NCI-H128 (cell line): Measurements from ENCODE around the gene SYAP1.
"Not testable (repeated sequence)": the region's sequence is repeated elsewhere in the genome, so short reads cannot be mapped to it uniquely, and the experiment has no call there.

ENCODE experiments used
- DNase-seq: peaks from one replicate; lab custom pipeline; 2025; ENCODE audit not compliant: unreplicated experiment; lab: John Stamatoyannopoulos, UW

The SYAP1 gene

DNA sequence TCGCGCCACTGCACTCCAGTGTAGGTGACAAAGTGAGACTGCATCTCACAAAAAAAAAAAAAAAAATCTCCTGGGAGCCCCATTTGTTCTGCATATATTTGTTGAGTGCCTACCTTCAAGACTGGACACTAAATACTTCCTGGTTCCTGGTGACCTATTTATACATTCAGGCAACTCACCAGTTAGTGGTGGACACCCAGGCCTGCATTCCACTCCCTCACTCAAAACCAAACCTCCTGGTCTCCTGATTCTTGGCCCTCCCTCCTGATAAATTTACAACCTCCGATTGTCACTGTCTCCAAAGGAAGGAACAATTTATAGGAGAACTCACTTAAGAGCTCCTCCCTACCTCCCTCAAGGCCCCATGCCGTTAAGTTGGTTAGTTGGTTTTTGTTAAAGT, 3.1 kb downstream of the SYAP1 start:
- DNase-seq, result no peak

DNA sequence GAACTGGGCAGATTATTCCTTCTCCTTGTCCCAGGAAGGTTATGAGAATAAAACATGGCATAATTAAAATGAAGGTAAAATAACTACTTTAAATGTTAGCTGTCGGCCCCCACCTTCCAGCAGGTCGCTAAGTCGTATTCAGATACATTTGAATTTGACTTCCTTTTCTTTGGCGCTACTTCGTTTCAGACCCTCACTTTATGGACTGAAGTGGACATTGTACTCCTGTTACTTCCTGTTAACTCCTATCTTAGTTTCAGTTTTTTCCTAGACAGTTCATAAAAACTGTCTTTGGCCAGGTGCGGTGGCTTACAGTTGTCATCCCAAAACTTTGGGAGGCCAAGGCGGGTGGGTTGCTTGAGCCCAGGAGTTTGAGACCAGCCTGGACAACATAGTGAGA, 5.7 kb downstream of the SYAP1 start:
- no peak for DNase-seq

DNA sequence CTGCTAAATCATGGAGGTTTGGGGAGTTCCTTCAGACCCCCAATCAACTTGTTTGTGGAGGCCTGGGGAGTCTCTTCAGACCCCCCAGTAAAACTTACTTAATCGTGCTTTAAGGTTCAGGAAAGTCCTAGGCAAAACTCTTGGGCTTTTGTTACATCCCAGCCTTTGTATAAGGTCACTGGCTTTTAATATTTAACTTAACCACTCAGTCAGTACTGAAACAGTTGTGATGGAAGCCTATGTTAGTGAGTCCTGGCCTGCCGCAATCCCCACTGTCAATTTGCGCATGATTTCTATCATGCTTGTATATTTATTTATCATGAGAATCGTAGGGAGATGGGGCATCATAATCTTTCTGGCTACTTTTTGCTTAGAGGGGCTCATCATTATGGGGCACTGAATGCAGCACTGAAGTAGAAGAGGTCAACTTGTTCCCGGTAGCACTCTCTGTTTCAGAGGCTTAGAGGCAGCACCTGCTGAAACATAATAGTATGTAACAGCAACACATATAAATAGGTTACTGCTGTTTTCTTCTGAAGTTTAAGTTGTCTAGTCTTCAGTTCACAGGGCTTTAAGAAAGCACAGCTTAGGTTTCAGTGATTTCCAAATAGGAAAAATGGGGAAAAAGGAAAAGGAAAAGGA, 7.1 kb downstream of the SYAP1 start:
- not testable (repeated sequence) for DNase-seq

DNA sequence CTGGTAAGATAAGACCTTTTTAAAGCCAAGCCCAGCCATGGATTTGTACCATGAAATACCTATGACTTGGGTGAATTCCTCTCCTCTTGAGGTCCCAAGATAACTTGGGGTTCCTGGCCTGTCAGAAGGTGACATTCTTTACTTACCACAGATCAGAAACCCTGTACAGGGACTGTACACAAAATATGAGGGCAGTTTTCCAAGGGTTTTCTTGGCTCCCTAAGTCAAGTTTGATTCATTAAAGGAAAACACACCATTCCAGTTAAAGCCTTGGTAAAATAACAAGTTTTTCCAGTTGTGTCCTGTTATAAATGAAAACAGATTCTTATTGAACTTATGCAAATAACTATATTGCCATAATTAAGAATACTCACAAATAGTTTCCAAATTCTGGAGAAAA, 8.2 kb downstream of the SYAP1 start:
- no peak for DNase-seq

DNA sequence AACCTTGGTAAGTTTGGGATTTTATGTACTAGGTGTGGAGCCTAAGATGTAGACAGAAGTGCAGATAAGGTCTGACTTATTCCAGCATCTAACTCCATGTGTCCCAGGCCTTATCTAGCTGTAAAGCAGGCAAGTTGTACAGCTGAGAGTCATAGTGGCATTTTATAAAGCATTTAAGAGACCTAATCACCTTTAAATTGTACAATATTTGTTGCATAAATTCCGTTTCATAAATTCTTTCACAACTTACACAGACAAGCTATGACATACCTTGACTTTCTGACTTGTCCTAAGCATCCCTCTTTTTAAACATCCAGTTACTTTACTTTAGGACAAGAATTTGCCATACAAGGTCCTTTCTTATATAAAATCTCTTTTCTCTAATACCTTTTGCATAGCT, 11.0 kb downstream of the SYAP1 start:
- no peak for DNase-seq

DNA sequence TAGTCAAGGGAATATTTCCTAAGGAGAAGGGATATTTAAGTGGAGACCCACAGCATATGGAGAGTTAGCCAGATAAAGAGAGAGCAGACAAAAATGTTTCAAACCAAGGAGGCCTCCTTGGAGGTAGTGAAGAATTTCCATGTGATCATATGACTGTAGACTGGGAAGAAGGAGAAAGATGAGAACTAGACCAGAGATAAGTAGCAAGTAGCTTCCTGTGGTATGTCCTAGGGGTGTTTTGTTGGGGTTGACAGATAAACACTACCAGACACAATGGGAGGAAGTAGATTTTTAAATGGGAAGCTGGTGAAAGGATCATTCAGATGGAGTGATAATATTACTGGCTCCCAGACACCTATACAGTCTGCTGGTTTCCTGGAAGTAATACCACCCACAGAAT, 13.6 kb downstream of the SYAP1 start:
- no peak for DNase-seq

DNA sequence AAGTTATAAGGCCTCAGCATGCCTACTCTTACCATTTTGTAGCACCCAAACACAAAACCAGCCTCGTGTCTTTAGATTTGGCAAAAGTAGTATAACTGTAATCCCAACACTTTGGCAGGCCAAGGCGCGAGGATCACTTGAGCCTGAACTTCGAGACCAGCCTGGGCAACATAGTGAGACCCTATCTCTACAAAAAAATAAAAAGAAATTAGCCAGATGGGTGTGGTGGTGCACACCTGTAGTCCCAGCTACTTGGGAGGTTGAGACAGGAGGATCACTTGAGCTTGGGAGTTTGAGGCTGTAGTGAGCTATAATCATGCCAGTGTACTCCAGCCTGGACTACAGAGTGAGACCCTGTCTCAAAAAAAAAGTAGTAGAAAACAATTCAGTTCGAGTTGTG, 17.6 kb downstream of the SYAP1 start:
- DNase-seq, result no peak

DNA sequence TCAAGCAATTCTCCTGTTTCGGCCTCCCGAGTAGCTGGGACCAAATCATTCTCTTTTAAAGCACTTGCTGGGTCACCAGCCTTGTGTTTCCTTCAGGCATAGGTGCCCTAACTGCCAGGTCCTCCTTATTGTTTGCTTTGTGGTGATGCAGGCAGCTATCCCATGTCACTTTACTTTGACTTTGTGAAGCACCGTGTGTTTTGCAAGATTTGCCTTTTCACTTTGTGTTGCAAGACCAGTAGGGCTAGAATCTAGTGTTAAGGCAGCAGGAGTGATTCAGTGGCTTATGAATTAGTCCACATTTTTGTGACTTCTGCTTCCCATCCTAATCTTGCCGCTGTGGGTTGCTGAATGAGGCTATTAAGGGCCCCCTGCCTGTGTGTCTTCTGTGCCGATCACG, 20.2 kb downstream of the SYAP1 start:
- DNase-seq, result no peak

DNA sequence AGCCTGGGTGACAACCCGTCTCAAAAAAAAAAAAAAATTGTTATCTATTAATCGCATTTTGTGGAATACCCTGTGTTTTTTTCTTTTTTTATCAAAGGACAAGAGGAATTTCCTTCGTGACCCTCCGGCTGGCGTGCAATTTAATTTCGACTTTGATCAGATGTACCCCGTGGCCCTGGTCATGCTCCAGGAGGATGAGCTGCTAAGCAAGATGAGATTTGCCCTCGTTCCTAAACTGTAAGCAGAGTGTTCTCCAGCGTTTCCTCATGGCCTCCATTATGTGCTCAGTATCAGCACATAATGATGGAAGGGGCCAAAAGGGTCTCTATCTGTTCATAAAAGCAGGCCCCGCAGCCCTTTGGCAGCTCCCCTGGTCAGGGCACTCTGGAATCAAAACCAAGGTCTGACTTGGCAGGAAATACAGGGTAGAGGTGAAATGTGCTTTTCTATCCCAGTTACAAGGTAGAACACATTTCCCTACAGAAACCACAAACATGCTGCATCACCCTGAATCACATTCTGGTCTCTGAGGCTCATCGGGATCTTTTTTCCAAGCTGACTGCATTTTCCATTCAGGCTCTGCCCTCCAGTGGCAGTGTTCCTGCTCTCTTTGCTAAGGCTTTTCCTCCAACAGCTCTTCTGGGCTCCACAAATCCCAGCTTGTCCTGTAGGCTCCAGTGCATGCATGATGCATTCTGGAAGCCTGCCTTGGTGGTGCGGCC, 24.4 kb downstream of the SYAP1 start:
- DNase-seq, result no peak

DNA sequence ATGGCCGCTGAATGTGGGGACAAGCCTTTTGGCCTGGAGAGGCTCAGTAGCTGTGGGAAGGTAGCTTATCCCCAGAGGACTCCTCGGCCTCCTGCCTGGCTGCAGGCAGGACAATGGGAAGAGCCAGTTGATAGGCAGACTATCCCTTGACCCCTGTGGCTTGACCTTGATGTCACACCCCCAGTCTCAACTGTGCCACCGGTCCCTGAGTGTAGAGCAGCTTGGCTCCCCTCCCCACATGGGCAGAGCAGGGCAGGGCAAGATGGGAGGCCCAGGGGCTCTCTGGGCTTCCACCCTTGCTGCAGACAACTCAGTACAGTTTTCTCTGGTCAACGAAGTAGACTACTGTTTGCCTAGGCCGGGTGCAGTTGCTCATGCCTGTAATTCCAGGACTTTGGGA, 25.7 kb downstream of the SYAP1 start:
- DNase-seq, result no peak

DNA sequence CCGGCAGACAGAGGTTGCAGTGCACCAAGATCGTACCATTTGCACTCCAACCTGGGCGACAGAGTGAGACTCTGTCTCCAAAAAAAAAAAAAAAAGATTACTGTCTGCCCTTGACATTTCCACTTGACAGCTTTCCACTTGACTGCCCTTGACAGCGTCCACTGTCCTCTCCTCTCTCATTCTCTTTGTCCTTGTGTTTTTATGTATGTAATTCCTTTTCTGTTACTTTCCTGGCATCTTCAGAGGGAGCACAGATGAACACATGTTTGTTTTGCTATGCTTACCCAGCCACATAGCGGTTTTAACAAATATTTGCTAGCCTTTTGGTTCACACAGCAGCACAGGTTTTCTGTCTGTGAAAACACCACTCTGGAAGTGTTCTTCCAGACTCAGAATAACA, 26.2 kb downstream of the SYAP1 start:
- no peak for DNase-seq

DNA sequence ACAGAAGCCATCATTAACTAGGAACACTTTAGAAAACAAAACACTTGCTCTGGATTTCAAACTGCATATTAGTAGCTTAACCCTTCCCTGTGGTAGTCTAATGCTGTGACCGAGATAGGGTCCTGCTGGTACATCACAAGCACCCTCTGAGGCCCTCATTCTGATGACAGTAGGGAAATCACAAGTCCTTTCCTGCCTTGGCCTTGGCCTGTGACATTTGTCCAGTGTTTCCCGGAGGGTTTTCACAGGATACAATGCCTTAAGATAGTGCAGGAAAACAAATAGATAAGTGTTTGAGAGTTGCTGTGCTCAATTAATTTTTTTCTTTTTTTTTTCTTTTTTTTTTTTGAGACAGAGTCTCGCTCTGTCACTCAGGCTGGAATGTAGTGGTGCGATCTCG, 29.0 kb downstream of the SYAP1 start:
- DNase-seq, result no peak

DNA sequence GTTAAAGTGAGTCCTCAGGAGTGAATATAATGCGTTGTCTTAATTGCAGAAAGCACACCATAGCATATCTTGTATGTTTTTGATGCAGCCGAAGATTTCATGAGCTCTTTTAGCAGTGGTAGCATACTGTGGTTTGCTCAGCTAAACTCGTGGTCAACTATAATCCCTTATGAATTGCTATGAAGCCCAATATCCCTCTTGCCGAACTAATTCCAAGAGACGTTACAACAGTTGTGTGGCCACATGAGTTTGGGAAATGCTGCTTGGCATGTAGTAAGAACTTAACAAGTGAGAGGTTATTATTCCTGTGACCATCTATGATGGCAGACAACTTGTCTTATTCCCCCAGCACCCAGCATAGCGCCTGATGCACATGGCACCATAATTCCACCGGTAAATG, 30.7 kb downstream of the SYAP1 start:
- DNase-seq, result no peak

DNA sequence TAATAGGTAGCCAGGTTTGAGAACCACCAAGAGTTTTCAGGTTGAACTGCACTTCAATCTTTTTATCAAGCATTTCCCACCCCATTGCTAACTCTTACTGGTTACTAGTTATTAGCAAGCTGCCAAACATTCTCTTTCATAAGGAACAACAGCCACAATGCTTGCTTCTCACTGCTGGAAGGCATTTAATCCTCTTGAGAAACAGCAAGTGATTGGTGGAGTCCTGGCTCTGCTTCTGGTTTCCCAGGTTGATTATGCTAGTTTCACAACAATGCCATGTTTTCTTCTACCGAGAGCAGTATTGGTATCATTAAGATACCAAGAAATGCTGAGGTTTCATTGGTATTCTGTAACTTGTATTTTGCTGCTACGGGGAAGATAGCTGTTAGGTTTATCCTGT, 34.6 kb downstream of the SYAP1 start:
- DNase-seq, result no peak

DNA sequence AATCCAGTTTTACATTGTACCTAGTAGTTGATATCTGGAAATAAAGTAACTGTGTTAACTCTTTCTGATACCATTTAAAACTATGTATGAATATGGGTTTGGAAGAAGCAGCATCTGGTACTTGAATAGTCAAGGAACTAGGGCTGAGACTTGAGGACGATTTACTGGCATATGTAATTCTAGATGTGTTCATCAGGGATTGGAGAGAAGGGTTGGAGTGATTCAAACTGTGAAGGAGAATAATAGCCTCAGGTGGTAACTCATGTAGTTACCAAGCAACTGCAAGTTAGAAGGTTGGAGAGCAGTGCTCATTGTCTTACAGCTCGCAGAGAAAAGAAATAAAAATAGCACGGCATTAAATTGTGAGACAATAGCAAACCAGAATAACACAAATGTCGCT, 37.3 kb downstream of the SYAP1 start:
- DNase-seq, result peak; percentile 38

DNA sequence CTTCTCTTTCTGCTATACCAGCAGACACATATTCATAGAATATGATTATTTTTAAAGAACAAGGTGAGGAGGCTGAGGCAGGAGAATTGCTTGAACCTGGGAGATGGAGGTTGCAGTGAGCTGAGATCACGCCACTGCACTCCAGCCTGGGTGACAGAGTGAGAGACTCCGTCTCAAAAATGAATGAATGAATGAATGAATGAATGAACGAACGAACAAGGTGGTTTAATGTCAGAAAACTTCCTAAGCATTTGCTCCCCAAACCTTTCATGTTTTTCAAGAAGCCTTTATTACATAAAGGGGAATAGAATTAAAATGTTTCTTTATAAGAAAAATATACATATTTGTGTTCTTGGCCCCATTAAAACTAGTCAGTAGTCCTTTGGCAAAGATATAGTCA, 42.1 kb downstream of the SYAP1 start:
- not testable (repeated sequence) for DNase-seq

DNA sequence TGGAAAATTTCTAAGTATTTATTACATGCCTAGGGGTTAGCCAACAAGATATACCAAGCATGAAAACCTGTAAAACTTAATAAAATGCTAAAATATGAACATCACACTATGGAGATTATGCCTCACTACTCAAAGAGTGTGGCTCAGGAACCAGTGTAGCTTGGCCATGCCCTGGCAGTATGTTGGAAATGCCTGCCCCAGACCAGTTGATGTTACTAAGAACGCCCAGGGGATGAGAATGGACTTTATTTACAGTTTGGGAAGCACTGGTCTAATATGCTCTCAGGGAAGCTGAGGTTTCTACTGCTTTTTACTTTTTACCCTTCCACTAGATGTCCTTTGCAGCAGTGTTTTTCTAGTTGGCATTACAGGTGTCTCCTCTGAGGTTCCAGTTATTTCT, 43.2 kb downstream of the SYAP1 start:
- DNase-seq, result no peak

DNA sequence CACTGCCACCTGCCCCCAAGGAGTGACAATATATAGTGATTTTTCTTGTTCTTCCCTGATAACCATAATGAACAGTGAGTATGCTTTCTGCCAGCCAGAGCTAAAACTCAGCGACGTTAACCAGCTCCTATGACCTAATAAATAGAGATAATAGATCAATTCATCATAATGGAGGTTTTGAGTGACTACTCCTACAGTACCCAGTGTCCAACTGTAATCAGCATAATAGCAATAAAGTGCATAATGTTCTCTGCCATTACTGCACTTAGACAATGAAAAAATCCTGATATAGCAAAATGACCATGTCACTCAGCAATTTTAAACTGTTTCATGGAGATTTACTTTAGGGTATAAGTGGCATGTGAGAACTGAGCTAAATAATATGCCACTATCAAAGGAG, 46.2 kb downstream of the SYAP1 start:
- DNase-seq, result no peak

DNA sequence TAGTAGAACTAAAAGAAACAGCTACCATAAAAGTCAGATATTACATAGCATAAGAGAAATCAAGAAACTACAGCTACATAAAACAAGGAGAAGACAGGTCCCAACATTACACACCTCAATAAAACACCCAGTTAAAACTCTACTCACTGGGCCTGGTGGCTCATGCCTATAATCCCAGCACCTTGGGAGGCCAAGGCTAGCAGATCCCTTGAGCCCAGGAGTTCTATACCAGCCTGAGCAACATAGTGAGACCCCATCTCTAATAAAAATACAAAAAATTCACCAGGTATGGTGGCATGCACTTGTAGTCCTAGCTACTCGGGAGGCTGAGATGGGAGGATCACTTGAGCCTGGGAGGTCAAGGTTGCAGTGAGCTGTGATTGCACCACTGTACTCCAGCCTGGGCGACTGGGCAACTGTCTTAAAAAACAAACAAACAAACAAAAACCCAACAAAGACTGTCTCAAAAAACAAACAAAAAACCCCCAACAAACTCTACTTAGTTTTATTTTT, 51.6 kb downstream of the SYAP1 start:
- no peak for DNase-seq

DNA sequence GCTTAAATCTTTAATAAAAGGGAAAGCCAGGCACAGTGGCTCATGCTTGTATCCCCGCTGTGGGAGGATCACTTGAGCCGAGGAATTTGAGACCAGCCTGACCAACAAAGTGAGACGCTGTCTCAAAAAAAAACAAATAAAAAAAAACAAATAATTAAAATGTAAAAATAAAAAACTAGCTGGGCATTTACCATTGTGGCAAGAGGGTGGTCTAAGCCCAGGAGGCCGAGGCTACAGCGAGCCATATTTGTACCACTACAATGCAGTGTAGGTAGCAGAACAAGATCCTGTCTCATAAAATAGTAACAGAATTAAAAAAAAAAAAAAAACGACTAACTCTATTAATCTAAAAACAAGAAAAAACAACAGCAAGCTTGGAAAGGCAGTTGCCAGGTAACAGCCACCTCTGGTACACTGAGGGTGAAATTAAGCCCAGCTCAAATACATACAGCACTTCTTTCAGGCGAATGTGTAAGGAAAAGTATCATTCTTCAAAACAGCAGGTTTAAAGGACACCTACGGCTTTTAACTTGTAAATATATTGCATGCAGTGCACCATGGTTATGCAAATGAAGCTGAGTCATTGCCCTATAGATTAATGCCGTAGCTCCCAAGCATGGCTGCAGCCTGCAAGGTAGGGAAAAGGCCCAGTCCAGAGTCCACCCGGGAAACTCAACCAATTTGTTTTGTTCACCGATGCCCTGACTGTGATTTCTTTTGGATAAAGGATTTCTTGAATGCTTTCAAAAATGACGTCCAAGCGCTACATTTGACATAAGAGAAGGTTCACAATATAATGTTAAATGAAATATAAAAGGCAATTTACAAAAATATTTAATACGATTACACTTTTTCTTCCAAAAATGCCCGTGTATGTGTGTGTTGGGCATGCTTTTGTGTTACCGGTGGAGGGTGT, 52.3 kb downstream of the SYAP1 start:
- DNase-seq, result no peak

DNA sequence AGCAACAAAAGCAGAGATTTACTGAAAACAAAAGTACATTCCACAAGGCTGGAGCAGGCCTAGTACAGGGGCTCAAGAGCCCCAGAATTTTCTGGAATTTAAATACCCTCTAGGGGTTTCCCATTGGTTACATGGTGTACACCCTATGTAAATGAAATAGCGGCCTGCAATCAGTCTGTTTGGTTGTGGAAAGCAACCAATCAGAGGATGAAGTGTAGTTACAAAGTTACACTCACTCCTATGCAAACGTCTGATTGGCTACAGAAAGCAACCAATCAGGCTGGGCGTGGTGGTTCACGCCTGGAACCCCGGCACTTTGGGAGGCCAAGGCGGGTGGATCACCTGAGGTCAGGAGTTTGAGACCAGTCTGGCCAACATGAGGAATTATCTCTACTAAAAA, 53.0 kb downstream of the SYAP1 start:
- no peak for DNase-seq

DNA sequence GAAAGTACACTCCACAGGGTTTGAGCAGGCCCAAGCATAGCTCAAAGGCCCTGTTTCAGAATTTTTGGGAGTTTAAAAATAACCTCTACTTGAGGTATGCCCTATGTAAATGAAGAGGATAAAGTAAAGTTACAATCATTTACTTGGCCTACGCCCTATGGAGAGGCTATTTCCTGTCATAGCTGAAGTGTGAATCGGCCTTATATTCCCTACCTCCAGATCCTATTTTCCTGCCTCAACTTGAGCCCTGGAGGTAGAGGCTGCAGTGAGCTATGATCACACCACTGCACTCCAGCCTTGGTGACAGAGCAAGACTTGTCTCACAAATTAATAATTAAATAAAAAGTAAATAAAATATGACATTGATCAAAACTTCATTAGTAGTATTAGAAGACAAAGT, 55.3 kb downstream of the SYAP1 start:
- DNase-seq, result no peak
